BJ (cell line): ENCODE measurements around the gene FGF14. TPM values are rescaled to one million over a fixed set of nuclear protein-coding genes. Genes with fewer than 3 reads are reported as not detected.
"Not testable (repeated sequence)": the region's sequence is repeated elsewhere in the genome, so short reads cannot be mapped to it uniquely, and the experiment has no call there.

ENCODE experiments used
- CTCF ChIA-PET: fragments of 350-600 bp; formaldehyde crosslinking; extraction: SDS; loops from one replicate; lab custom pipeline; 2021; ENCODE audit warnings: antibody characterized with exemption, inconsistent platforms; lab: Yijun Ruan, JAX
- POLR2A ChIA-PET: fragments of 300-600 bp; sonication (Branson Sonifier 250); formaldehyde crosslinking; extraction: SDS; loops from one replicate; lab custom pipeline; 2021; ENCODE audit warnings: antibody characterized with exemption; lab: Charles Lee
- DNase-seq: peaks from one replicate; pipeline ENCODE4 v3.0.0-alpha.2; 2011; ENCODE audit warnings: low read depth
- H3K27me3 ChIP-seq: 2 replicates; pipeline ENCODE4 v1.6.0; 2011; ENCODE audit warnings: low read length; ENCODE audit not compliant: control insufficient read depth, insufficient read depth
- H3K36me3 ChIP-seq: 2 replicates; pipeline ENCODE4 v1.5.1; 2011; ENCODE audit warnings: low read length; ENCODE audit not compliant: control insufficient read depth, insufficient read depth
- H3K4me3 ChIP-seq: 2 replicates; pipeline ENCODE4 v1.5.1; 2011; ENCODE audit warnings: low read depth, mild to moderate bottlenecking, control low read depth, low read length
- CTCF ChIP-seq: IDR thresholded peaks from 2 replicates; pipeline ENCODE4 v1.5.1; 2011; ENCODE audit warnings: low read depth, mild to moderate bottlenecking, control low read depth, inconsistent platforms, low read length, moderate library complexity; ENCODE audit not compliant: insufficient read depth
- polyA plus RNA-seq: library from polyadenylated mRNA; depleted of rRNA; stranded (reverse); fragments of >200 nt; gene quantifications from 2 replicates; pipeline ENCODE4 v1.2.3, GENCODE V29; 2011

The FGF14 gene
- polyA plus RNA-seq, 1 experiment = 0.01 TPM

GRCh38 chr13:102142473-102142826 is 259.4 kb downstream of the FGF14 start:
- no peaks in the 10 kb centered on the region for H3K36me3 ChIP-seq
- no peak for TF ChIP-seq CTCF
- H3K27me3 ChIP-seq = no peaks in the 10 kb centered on the region
- POLR2A ChIA-PET = no interaction called here
- CTCF ChIA-PET = interaction anchor here (0.6 to 5.3 kb wide), 7 partner anchors 9 to 415 kb away, joined by 3 to 50 read pairs (median 8); no protein-coding TSS in a partner anchor
- no peak overlapping the region for H3K4me3 ChIP-seq
- no peak for DNase-seq

- ChIA-PET POLR2A (no interaction called here), CTCF (interaction anchor here (0.7 to 5.3 kb wide), 16 partner anchors 10 to 611 kb away, joined by 3 to 50 read pairs (median 4); no protein-coding TSS in a partner anchor)
- peak; percentile 70 for TF ChIP-seq CTCF
- no peak for DNase-seq
- no peaks in the 10 kb centered on the region for H3K27me3 ChIP-seq
- no peaks in the 10 kb centered on the region for H3K36me3 ChIP-seq
- no peak overlapping the region for H3K4me3 ChIP-seq
Measured at GRCh38 chr13:102141625-102142472, 260.0 kb downstream of the FGF14 start.

- CTCF ChIA-PET = interaction anchor here (0.6 to 5.3 kb wide), 3 partner anchors 8 to 316 kb away, joined by 3 to 50 read pairs (median 19); no protein-coding TSS in a partner anchor
- POLR2A ChIA-PET = no interaction called here
Measured at GRCh38 chr13:102139626-102140025, 262.2 kb downstream of the FGF14 start.

GRCh38 chr13:102138635-102139190 is 263.1 kb downstream of the FGF14 start:
- Histone ChIP-seq H3K27me3 (no peaks in the 10 kb centered on the region), H3K36me3 (no peaks in the 10 kb centered on the region), H3K4me3 (no peak overlapping the region)
- POLR2A ChIA-PET = no interaction called here
- CTCF ChIA-PET = interaction anchor here (1.0 kb wide), 2 partner anchors 317 to 417 kb away, joined by 3 to 4 read pairs; no protein-coding TSS in a partner anchor
- no peak for DNase-seq
- TF ChIP-seq CTCF = no peak

More at GRCh38 chr13:102139626-102140025, 262.2 kb downstream of the FGF14 start:
- Histone ChIP-seq H3K36me3 (no peaks in the 10 kb centered on the region), H3K4me3 (no peak overlapping the region), H3K27me3 (no peaks in the 10 kb centered on the region)
- no peak for TF ChIP-seq CTCF
- no peak for DNase-seq

GRCh38 chr13:102137904-102138303 is 263.9 kb downstream of the FGF14 start:
- CTCF ChIA-PET = interaction anchor here (1.0 kb wide), 1 partner anchor 318 kb away, joined by 3 read pairs; no protein-coding TSS in a partner anchor
- POLR2A ChIA-PET, DNase-seq, H3K4me3 ChIP-seq, H3K36me3 ChIP-seq, H3K27me3 ChIP-seq: not testable (repeated sequence)
